Gastroesophageal sphincter (tissue), 4 donors: ENCODE data around the gene RPTOR. TPM values are rescaled to one million over a fixed set of nuclear protein-coding genes. Genes with fewer than 3 reads are reported as not detected.

Experiments
- ATAC-seq: fragments of 150-250 bp; one replicate; pipeline ENCODE4 v1.9.1; 2016; ENCODE audit warnings: mild to moderate bottlenecking, moderate library complexity
- H3K27ac ChIP-seq, 4 donors: fragments of 200-600 bp; sonication (generic) in 3 of 4; 1 replicate in 3 of 4; 2 replicates in 1 of 4; pipeline ENCODE4 v1.5.1; 2016 to 2019
- H3K27me3 ChIP-seq: fragments of 200-600 bp; sonication (generic); one replicate; pipeline ENCODE4 v1.5.1; 2019
- H3K36me3 ChIP-seq, 2 donors: fragments of 200-600 bp; sonication (generic); one replicate each; pipeline ENCODE4 v1.5.1; 2019; ENCODE audit warnings: control low read depth in 1 of 2
- H3K4me1 ChIP-seq, 3 donors: fragments of 200-600 bp; sonication (generic); 1 replicate in 2 of 3; 2 replicates in 1 of 3; pipeline ENCODE4 v1.5.1; 2016 to 2019; ENCODE audit warnings: control low read depth in 2 of 3
- H3K4me3 ChIP-seq, 2 donors: fragments of 200-600 bp; sonication (generic); one replicate each; pipeline ENCODE4 v1.5.1; 2019; ENCODE audit warnings: mild to moderate bottlenecking in 1 of 2, moderate library complexity in 1 of 2
- H3K9me3 ChIP-seq, 3 donors: fragments of 200-600 bp; sonication (generic); one replicate each; pipeline ENCODE4 v1.5.1; 2017 to 2019; ENCODE audit warnings: control low read depth in 2 of 3
- EP300 ChIP-seq: sonication (generic); formaldehyde crosslinking; IDR thresholded peaks from one replicate; pipeline ENCODE4 v1.6.1; 2017; ENCODE audit warnings: antibody characterized with exemption, mild to moderate bottlenecking
- POLR2A ChIP-seq, 2 donors: fragments of 450-650 bp; IDR thresholded peaks; one replicate each; pipeline ENCODE4 v1.6.1; 2017; ENCODE audit warnings: antibody characterized with exemption in 2 of 2, mild to moderate bottlenecking in 2 of 2, moderate library complexity in 1 of 2
- POLR2AphosphoS5 ChIP-seq: sonication (generic); formaldehyde crosslinking; IDR thresholded peaks from one replicate; pipeline ENCODE4 v1.6.1; 2017; ENCODE audit warnings: antibody characterized with exemption
- WGBS, 2 donors: methylation state at CpG; one replicate each; pipeline ENCODE4 v1.1.5; 2018; ENCODE audit warnings: low coverage in 1 of 2; 5-methylcytosine and 5-hydroxymethylcytosine counted together
- total RNA-seq, 4 donors: library from RNA; depleted of rRNA; stranded (reverse); fragments of >200 nt; gene quantifications; one replicate each; pipeline ENCODE4 v1.1.0, GENCODE V29; 2016
- TF ChIP-seq, protein P1 (sequence below), 4 experiments: fragments of 200-600 bp in 2 of 4; fragments of 450-650 bp in 2 of 4; sonication (generic) in 1 of 4; IDR thresholded peaks; one replicate each; pipeline ENCODE4 v1.5.1; 2017 to 2019; ENCODE audit warnings: antibody characterized with exemption in 4 of 4, mild to moderate bottlenecking in 2 of 4, moderate library complexity in 2 of 4

The RPTOR gene
- total RNA-seq, 4 donors from 2014 or later, result 25.7 to 56.8 (median 39.7) TPM

- WGBS, 2 donors, result 84 to 87% methylated on average over 5 of the region's 5 CpGs
- no peak for ATAC-seq
Measured at GRCh38 chr17:80671825-80672110, 127.1 kb downstream of the RPTOR start.

GRCh38 chr17:80673152-80673920, 128.7 kb downstream of the RPTOR start:
- H3K9me3 ChIP-seq, result no peaks in the 10 kb centered on the region
- 65 to 68% methylated on average over 11 to 14 of the region's 14 CpGs for WGBS, 2 donors
- H3K36me3 ChIP-seq, result no peaks in the 10 kb centered on the region
- TF ChIP-seq EP300, result no peak
- no peak for TF ChIP-seq POLR2AphosphoS5
- TF ChIP-seq POLR2A (IDR thresholded peaks at IDR 0.05), result no peak
- TF ChIP-seq, protein P1, sequence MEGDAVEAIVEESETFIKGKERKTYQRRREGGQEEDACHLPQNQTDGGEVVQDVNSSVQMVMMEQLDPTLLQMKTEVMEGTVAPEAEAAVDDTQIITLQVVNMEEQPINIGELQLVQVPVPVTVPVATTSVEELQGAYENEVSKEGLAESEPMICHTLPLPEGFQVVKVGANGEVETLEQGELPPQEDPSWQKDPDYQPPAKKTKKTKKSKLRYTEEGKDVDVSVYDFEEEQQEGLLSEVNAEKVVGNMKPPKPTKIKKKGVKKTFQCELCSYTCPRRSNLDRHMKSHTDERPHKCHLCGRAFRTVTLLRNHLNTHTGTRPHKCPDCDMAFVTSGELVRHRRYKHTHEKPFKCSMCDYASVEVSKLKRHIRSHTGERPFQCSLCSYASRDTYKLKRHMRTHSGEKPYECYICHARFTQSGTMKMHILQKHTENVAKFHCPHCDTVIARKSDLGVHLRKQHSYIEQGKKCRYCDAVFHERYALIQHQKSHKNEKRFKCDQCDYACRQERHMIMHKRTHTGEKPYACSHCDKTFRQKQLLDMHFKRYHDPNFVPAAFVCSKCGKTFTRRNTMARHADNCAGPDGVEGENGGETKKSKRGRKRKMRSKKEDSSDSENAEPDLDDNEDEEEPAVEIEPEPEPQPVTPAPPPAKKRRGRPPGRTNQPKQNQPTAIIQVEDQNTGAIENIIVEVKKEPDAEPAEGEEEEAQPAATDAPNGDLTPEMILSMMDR (IDR thresholded peaks at IDR 0.05), result no peak
- no peaks in the 10 kb centered on the region for H3K27me3 ChIP-seq
- ATAC-seq, result peak; percentile 16
- no peak overlapping the region for H3K4me3 ChIP-seq
- no peak overlapping the region for H3K27ac ChIP-seq
- H3K4me1 ChIP-seq, result peaks cover 0 to 8% (median 0%) of the 10 kb centered on the region in 3 donors

More at GRCh38 chr17:80671825-80672110, 127.1 kb downstream of the RPTOR start:
- peaks cover 0 to 8% (median 0%) of the 10 kb centered on the region in 3 donors for H3K4me1 ChIP-seq
- no peak overlapping the region for H3K27ac ChIP-seq
- no peaks in the 10 kb centered on the region for H3K36me3 ChIP-seq
- no peaks in the 10 kb centered on the region for H3K9me3 ChIP-seq
- TF ChIP-seq POLR2AphosphoS5 (no peak), POLR2A (IDR thresholded peaks at IDR 0.05) (no peak), EP300 (no peak)
- TF ChIP-seq, protein P1 (IDR thresholded peaks at IDR 0.05), result no peak
- no peak overlapping the region for H3K4me3 ChIP-seq
- no peaks in the 10 kb centered on the region for H3K27me3 ChIP-seq

DNA sequence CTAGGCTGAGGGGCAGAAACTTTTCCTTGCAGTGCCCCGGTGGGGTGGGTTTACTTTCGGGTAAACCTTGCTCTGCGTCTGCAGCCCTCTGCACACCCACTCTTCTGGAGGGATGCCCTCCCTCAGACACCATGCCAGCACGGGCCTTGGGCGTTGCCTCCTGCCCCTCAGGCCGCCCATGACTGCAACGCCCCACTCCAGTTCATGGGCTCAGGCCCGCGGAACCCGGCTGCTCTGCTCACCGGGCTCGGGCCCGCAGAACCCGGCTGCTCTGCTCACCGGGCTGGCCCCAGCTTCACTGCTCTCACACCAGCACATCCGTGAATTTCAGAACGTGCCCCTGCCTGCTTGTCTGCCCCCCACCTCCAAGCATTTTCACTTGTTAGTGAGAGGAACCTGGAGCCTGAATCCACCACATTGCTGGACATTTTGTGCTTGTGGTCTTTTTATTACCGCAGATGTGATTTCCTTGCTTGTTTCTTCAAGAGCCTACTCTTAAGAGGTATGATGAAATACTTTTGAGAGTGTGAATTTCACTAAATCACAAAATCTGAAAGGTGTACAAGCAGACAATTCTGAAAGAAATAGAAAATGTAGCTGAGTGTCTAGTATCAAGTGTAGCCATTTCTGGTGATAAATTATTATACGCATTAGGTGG, 130.9 kb downstream of the RPTOR start:
- no peaks in the 10 kb centered on the region for H3K36me3 ChIP-seq
- no peak for ATAC-seq
- TF ChIP-seq, protein P1 (IDR thresholded peaks at IDR 0.05), result no peak
- TF ChIP-seq POLR2AphosphoS5, result no peak
- no peak for TF ChIP-seq EP300
- no peak for TF ChIP-seq POLR2A (IDR thresholded peaks at IDR 0.05)

GRCh38 chr17:80676096-80676466, 131.4 kb downstream of the RPTOR start:
- TF ChIP-seq POLR2AphosphoS5 (no peak), EP300 (no peak), POLR2A (IDR thresholded peaks at IDR 0.05) (no peak)
- TF ChIP-seq, protein P1 (IDR thresholded peaks at IDR 0.05), result no peak
- H3K4me3 ChIP-seq, result no peak overlapping the region
- H3K27me3 ChIP-seq, result no peaks in the 10 kb centered on the region
- no peak for ATAC-seq
- no peaks in the 10 kb centered on the region for H3K36me3 ChIP-seq
- no peak overlapping the region for H3K27ac ChIP-seq
- 90 to 98% methylated on average over 4 to 7 of the region's 7 CpGs for WGBS, 2 donors
- H3K9me3 ChIP-seq, result no peaks in the 10 kb centered on the region
- peaks cover 0 to 8% (median 0%) of the 10 kb centered on the region in 3 donors for H3K4me1 ChIP-seq

More for the DNA sequence above, 130.9 kb downstream of the RPTOR start:
- Histone ChIP-seq H3K4me1 (peaks cover 0 to 8% (median 0%) of the 10 kb centered on the region in 3 donors), H3K9me3 (no peaks in the 10 kb centered on the region), H3K27me3 (no peaks in the 10 kb centered on the region), H3K4me3 (no peak overlapping the region), H3K27ac (no peak overlapping the region)
- 87 to 94% methylated on average over 3 to 7 of the region's 19 CpGs for WGBS, 2 donors

- no peak for ATAC-seq
- H3K4me1 ChIP-seq, result peaks cover 0 to 8% (median 0%) of the 10 kb centered on the region in 3 donors
- H3K4me3 ChIP-seq, result no peak overlapping the region
- no peak overlapping the region for H3K27ac ChIP-seq
- H3K36me3 ChIP-seq, result no peaks in the 10 kb centered on the region
- H3K9me3 ChIP-seq, result no peaks in the 10 kb centered on the region
- 90% methylated on average over 4 of the region's 9 CpGs; no CpG with 5 or more reads in 1 of the 2 donors for WGBS, 2 donors
- TF ChIP-seq, protein P1 (IDR thresholded peaks at IDR 0.05), result no peak
- no peak for TF ChIP-seq EP300
- no peak for TF ChIP-seq POLR2A (IDR thresholded peaks at IDR 0.05)
- TF ChIP-seq POLR2AphosphoS5, result no peak
- no peaks in the 10 kb centered on the region for H3K27me3 ChIP-seq
Measured at GRCh38 chr17:80676564-80676963, 131.9 kb downstream of the RPTOR start.
